ENCODE data around the gene LRRC4C. TPM values are rescaled to one million over a fixed set of nuclear protein-coding genes. Genes with fewer than 3 reads are reported as not detected.

Gene LRRC4C
- total and polyA plus RNA-seq, 2 experiments from 2014 or later = not detected

- H3K36me3 ChIP-seq (ENCODE audit: low read depth) = no peaks in the 10 kb centered on the region
Measured at GRCh38 chr11:41414771-41415440, 44.5 kb downstream of the LRRC4C start.

GRCh38 chr11:41413843-41414242, 45.6 kb downstream of the LRRC4C start:
- H3K27ac ChIP-seq = no peak overlapping the region
- 0 to 6% methylated on average over 3 of the region's 3 CpGs for WGBS, 2 experiments (ENCODE audit: low coverage in 1 of 2, low lambda C conversion rate in 2 of 2, missing lambda C conversion rate in 2 of 2)
- no peaks in the 10 kb centered on the region for H3K4me1 ChIP-seq (ENCODE audit: insufficient read depth)
- no peak overlapping the region for H2AFZ ChIP-seq
- H3K9me3 ChIP-seq (ENCODE audit: low read depth) = no peaks in the 10 kb centered on the region
- no peaks in the 10 kb centered on the region for H3K36me3 ChIP-seq (ENCODE audit: low read depth)
- in situ Hi-C loops (cut with MboI) = no loop called here
- no peak overlapping the region for H3K9ac ChIP-seq
- no peaks in the 10 kb centered on the region for H4K20me1 ChIP-seq (ENCODE audit: insufficient read depth)
- no peaks in the 10 kb centered on the region for H3F3A ChIP-seq (ENCODE audit: insufficient read depth)
- no peaks in the 10 kb centered on the region for H3K27me3 ChIP-seq (replicated peaks; ENCODE audit: insufficient read depth)
- H3K79me2 ChIP-seq (ENCODE audit: insufficient read depth) = no peaks in the 10 kb centered on the region
- H3K4me3 ChIP-seq = no peak overlapping the region
- no peak overlapping the region for H3K4me2 ChIP-seq (ENCODE audit: unreplicated experiment)
- TF ChIP-seq EZH2phosphoT487 (IDR thresholded peaks at IDR 0.05; ENCODE audit: insufficient read depth, low read depth) = no peak
- no peak for TF ChIP-seq EZH2 (IDR thresholded peaks at IDR 0.05; ENCODE audit: insufficient read depth, poor library complexity, severe bottlenecking)
- DNase-seq = no peak
- no peaks in the 10 kb centered on the region for H3K9me2 ChIP-seq (ENCODE audit: insufficient read depth)

More at GRCh38 chr11:41414771-41415440, 44.5 kb downstream of the LRRC4C start:
- DNase-seq = no peak
- H3K27ac ChIP-seq = no peak overlapping the region
- H3F3A ChIP-seq (ENCODE audit: insufficient read depth) = no peaks in the 10 kb centered on the region
- H4K20me1 ChIP-seq (ENCODE audit: insufficient read depth) = no peaks in the 10 kb centered on the region
- no peak overlapping the region for H3K4me2 ChIP-seq (ENCODE audit: unreplicated experiment)
- H3K9me2 ChIP-seq (ENCODE audit: insufficient read depth) = no peaks in the 10 kb centered on the region
- 7 to 11% methylated on average over 4 of the region's 4 CpGs for WGBS, 2 experiments (ENCODE audit: low coverage in 1 of 2, low lambda C conversion rate in 2 of 2, missing lambda C conversion rate in 2 of 2)
- no peaks in the 10 kb centered on the region for H3K79me2 ChIP-seq (ENCODE audit: insufficient read depth)
- H3K9me3 ChIP-seq (ENCODE audit: low read depth) = no peaks in the 10 kb centered on the region
- in situ Hi-C loops (cut with MboI) = no loop called here
- H3K9ac ChIP-seq = no peak overlapping the region
- H3K4me1 ChIP-seq (ENCODE audit: insufficient read depth) = no peaks in the 10 kb centered on the region
- no peak overlapping the region for H3K4me3 ChIP-seq
- no peaks in the 10 kb centered on the region for H3K27me3 ChIP-seq (replicated peaks; ENCODE audit: insufficient read depth)
- no peak overlapping the region for H2AFZ ChIP-seq
- no peak for TF ChIP-seq EZH2 (IDR thresholded peaks at IDR 0.05; ENCODE audit: insufficient read depth, poor library complexity, severe bottlenecking)
- no peak for TF ChIP-seq EZH2phosphoT487 (IDR thresholded peaks at IDR 0.05; ENCODE audit: insufficient read depth, low read depth)

- no peak for TF ChIP-seq EZH2phosphoT487 (IDR thresholded peaks at IDR 0.05; ENCODE audit: insufficient read depth, low read depth)
- H3K4me3 ChIP-seq = no peak overlapping the region
Measured at GRCh38 chr11:41405812-41406211, 53.6 kb downstream of the LRRC4C start.

GRCh38 chr11:41404109-41404508, 55.3 kb downstream of the LRRC4C start:
- no peaks in the 10 kb centered on the region for H3K4me1 ChIP-seq (ENCODE audit: insufficient read depth)
- no peaks in the 10 kb centered on the region for H3K9me3 ChIP-seq (ENCODE audit: low read depth)
- no peak overlapping the region for H3K27ac ChIP-seq
- in situ Hi-C loops (cut with MboI) = no loop called here
- H4K20me1 ChIP-seq (ENCODE audit: insufficient read depth) = no peaks in the 10 kb centered on the region
- no peak for TF ChIP-seq EZH2phosphoT487 (IDR thresholded peaks at IDR 0.05; ENCODE audit: insufficient read depth, low read depth)
- TF ChIP-seq EZH2 (IDR thresholded peaks at IDR 0.05; ENCODE audit: insufficient read depth, poor library complexity, severe bottlenecking) = no peak
- H2AFZ ChIP-seq = no peak overlapping the region
- no peaks in the 10 kb centered on the region for H3F3A ChIP-seq (ENCODE audit: insufficient read depth)
- H3K9ac ChIP-seq = no peak overlapping the region
- H3K79me2 ChIP-seq (ENCODE audit: insufficient read depth) = no peaks in the 10 kb centered on the region
- no peaks in the 10 kb centered on the region for H3K9me2 ChIP-seq (ENCODE audit: insufficient read depth)
- H3K36me3 ChIP-seq (ENCODE audit: low read depth) = no peaks in the 10 kb centered on the region
- DNase-seq = no peak
- WGBS, 2 experiments (ENCODE audit: low coverage in 1 of 2, low lambda C conversion rate in 2 of 2, missing lambda C conversion rate in 2 of 2) = 45 to 53% methylated on average over 2 of the region's 2 CpGs
- H3K4me2 ChIP-seq (ENCODE audit: unreplicated experiment) = no peak overlapping the region
- H3K4me3 ChIP-seq = no peak overlapping the region
- H3K27me3 ChIP-seq (replicated peaks; ENCODE audit: insufficient read depth) = no peaks in the 10 kb centered on the region

More at GRCh38 chr11:41405812-41406211, 53.6 kb downstream of the LRRC4C start:
- no peaks in the 10 kb centered on the region for H3K27me3 ChIP-seq (replicated peaks; ENCODE audit: insufficient read depth)
- no peak overlapping the region for H3K27ac ChIP-seq
- no peaks in the 10 kb centered on the region for H4K20me1 ChIP-seq (ENCODE audit: insufficient read depth)
- H3F3A ChIP-seq (ENCODE audit: insufficient read depth) = no peaks in the 10 kb centered on the region
- no peak for DNase-seq
- H2AFZ ChIP-seq = no peak overlapping the region
- H3K36me3 ChIP-seq (ENCODE audit: low read depth) = no peaks in the 10 kb centered on the region
- in situ Hi-C loops (cut with MboI) = no loop called here
- no peaks in the 10 kb centered on the region for H3K79me2 ChIP-seq (ENCODE audit: insufficient read depth)
- no peak overlapping the region for H3K9ac ChIP-seq
- H3K4me1 ChIP-seq (ENCODE audit: insufficient read depth) = no peaks in the 10 kb centered on the region
- no peak overlapping the region for H3K4me2 ChIP-seq (ENCODE audit: unreplicated experiment)
- H3K9me3 ChIP-seq (ENCODE audit: low read depth) = no peaks in the 10 kb centered on the region
- no peaks in the 10 kb centered on the region for H3K9me2 ChIP-seq (ENCODE audit: insufficient read depth)

- in situ Hi-C loops (cut with MboI) = no loop called here
- Histone ChIP-seq H3K79me2 (ENCODE audit: insufficient read depth) (no peaks in the 10 kb centered on the region), H3K36me3 (ENCODE audit: low read depth) (no peaks in the 10 kb centered on the region), H4K20me1 (ENCODE audit: insufficient read depth) (no peaks in the 10 kb centered on the region), H3K4me1 (ENCODE audit: insufficient read depth) (no peaks in the 10 kb centered on the region), H3K27ac (no peak overlapping the region), H3K9me2 (ENCODE audit: insufficient read depth) (no peaks in the 10 kb centered on the region), H3K9me3 (ENCODE audit: low read depth) (no peaks in the 10 kb centered on the region), H3K4me3 (no peak overlapping the region), H3K27me3 (replicated peaks; ENCODE audit: insufficient read depth) (no peaks in the 10 kb centered on the region), H2AFZ (no peak overlapping the region), H3K9ac (no peak overlapping the region), H3K4me2 (ENCODE audit: unreplicated experiment) (no peak overlapping the region), H3F3A (ENCODE audit: insufficient read depth) (no peaks in the 10 kb centered on the region)
- 0% methylated on average over 2 of the region's 2 CpGs for WGBS, 2 experiments (ENCODE audit: low coverage in 1 of 2, low lambda C conversion rate in 2 of 2, missing lambda C conversion rate in 2 of 2)
- no peak for DNase-seq
- TF ChIP-seq EZH2 (IDR thresholded peaks at IDR 0.05; ENCODE audit: insufficient read depth, poor library complexity, severe bottlenecking) = no peak
Measured at GRCh38 chr11:41403458-41403857, 56.0 kb downstream of the LRRC4C start.
